ENCODE data around the gene TMEFF1.

The TMEFF1 gene

DNA sequence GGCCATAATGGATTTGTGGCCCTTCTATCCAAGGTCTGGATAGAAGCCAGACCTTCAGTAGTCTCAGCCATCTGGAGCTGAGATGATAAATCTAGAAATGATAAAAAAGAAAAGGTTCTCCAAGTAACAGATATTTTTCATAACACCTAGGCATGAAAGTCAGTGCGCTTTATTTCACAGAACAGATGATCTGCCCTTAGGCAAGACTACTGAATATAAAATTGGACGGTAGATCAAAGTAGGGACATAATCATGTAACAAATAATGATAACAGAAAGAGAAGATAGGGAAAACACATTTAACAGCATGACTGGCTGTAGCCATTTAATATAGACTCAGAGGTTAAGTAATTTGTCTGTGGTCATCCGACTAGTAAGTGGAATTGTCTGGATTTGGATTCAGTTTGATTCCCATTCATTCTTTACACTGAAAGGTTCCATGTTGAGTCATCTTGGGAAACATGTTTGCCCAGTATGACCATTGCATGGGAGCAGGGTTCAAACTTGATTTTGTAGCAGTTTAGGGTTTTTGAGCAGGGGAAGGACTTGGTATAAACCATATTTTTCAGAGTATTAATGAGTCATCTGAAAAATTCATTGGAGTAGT is 100.8 kb downstream of the TMEFF1 start:
- Histone ChIP-seq H2AFZ (ENCODE audit: low read depth, low read length, severe bottlenecking) (no peak overlapping the region), H3K27ac (ENCODE audit: low read depth, low read length) (no peak overlapping the region), H3K4me3 (ENCODE audit: insufficient read depth, low read length, poor library complexity, severe bottlenecking) (no peak overlapping the region), H3K9ac (ENCODE audit: low read length) (no peak overlapping the region), H3K36me3 (ENCODE audit: low read length) (no peaks in the 10 kb centered on the region), H3K4me2 (ENCODE audit: low read depth, low read length, poor library complexity, severe bottlenecking) (no peak overlapping the region), H4K20me1 (ENCODE audit: low read depth, low read length) (no peaks in the 10 kb centered on the region), H3K27me3 (ENCODE audit: low read length) (no peaks in the 10 kb centered on the region), H3K9me3 (ENCODE audit: insufficient read depth, low read length) (no peaks in the 10 kb centered on the region), H3K79me2 (ENCODE audit: insufficient read depth, low read length) (no peaks in the 10 kb centered on the region), H3F3A (ENCODE audit: insufficient read depth) (no peaks in the 10 kb centered on the region), H3K9me2 (replicated peaks; ENCODE audit: insufficient read depth, low read length) (no peaks in the 10 kb centered on the region)
- no peak for TF ChIP-seq EZH2phosphoT487 (conservative IDR thresholded peaks at IDR 0.05; ENCODE audit: low read length)
- no peak for TF ChIP-seq CTCF (IDR thresholded peaks at IDR 0.05; ENCODE audit: insufficient read depth, low read length, poor library complexity, severe bottlenecking)

- no peak overlapping the region for H3K27ac ChIP-seq (ENCODE audit: low read depth, low read length)
- H4K20me1 ChIP-seq (ENCODE audit: low read depth, low read length): no peaks in the 10 kb centered on the region
- H3K79me2 ChIP-seq (ENCODE audit: insufficient read depth, low read length): no peaks in the 10 kb centered on the region
- H3K9me2 ChIP-seq (replicated peaks; ENCODE audit: insufficient read depth, low read length): no peaks in the 10 kb centered on the region
- no peak overlapping the region for H3K4me3 ChIP-seq (ENCODE audit: insufficient read depth, low read length, poor library complexity, severe bottlenecking)
- no peaks in the 10 kb centered on the region for H3K36me3 ChIP-seq (ENCODE audit: low read length)
- no peaks in the 10 kb centered on the region for H3K27me3 ChIP-seq (ENCODE audit: low read length)
- no peak overlapping the region for H3K9ac ChIP-seq (ENCODE audit: low read length)
- no peak for TF ChIP-seq CTCF (IDR thresholded peaks at IDR 0.05; ENCODE audit: insufficient read depth, low read length, poor library complexity, severe bottlenecking)
- TF ChIP-seq EZH2phosphoT487 (conservative IDR thresholded peaks at IDR 0.05; ENCODE audit: low read length): no peak
- no peak overlapping the region for H3K4me2 ChIP-seq (ENCODE audit: low read depth, low read length, poor library complexity, severe bottlenecking)
- no peaks in the 10 kb centered on the region for H3K9me3 ChIP-seq (ENCODE audit: insufficient read depth, low read length)
- no peaks in the 10 kb centered on the region for H3F3A ChIP-seq (ENCODE audit: insufficient read depth)
- no peak overlapping the region for H2AFZ ChIP-seq (ENCODE audit: low read depth, low read length, severe bottlenecking)
Measured at GRCh38 chr9:100575006-100575405, 102.1 kb downstream of the TMEFF1 start.

GRCh38 chr9:100575765-100576386 is 102.9 kb downstream of the TMEFF1 start:
- H4K20me1 ChIP-seq (ENCODE audit: low read depth, low read length): no peaks in the 10 kb centered on the region
- H3K4me2 ChIP-seq (ENCODE audit: low read depth, low read length, poor library complexity, severe bottlenecking): no peak overlapping the region
- H3K4me3 ChIP-seq (ENCODE audit: insufficient read depth, low read length, poor library complexity, severe bottlenecking): no peak overlapping the region
- H3K27ac ChIP-seq (ENCODE audit: low read depth, low read length): no peak overlapping the region
- no peak overlapping the region for H3K9ac ChIP-seq (ENCODE audit: low read length)
- H3K9me2 ChIP-seq (replicated peaks; ENCODE audit: insufficient read depth, low read length): no peaks in the 10 kb centered on the region
- H3K36me3 ChIP-seq (ENCODE audit: low read length): no peaks in the 10 kb centered on the region
- no peak for TF ChIP-seq EZH2phosphoT487 (conservative IDR thresholded peaks at IDR 0.05; ENCODE audit: low read length)
- no peak for TF ChIP-seq CTCF (IDR thresholded peaks at IDR 0.05; ENCODE audit: insufficient read depth, low read length, poor library complexity, severe bottlenecking)
- H3K27me3 ChIP-seq (ENCODE audit: low read length): no peaks in the 10 kb centered on the region
- H3K79me2 ChIP-seq (ENCODE audit: insufficient read depth, low read length): no peaks in the 10 kb centered on the region
- H3K9me3 ChIP-seq (ENCODE audit: insufficient read depth, low read length): no peaks in the 10 kb centered on the region
- no peak overlapping the region for H2AFZ ChIP-seq (ENCODE audit: low read depth, low read length, severe bottlenecking)
- no peaks in the 10 kb centered on the region for H3F3A ChIP-seq (ENCODE audit: insufficient read depth)

All from SU-DHL-6 (cell line).